HepG2 (cell line): ENCODE results near the gene FKBP10. TPM values are rescaled to one million over a fixed set of nuclear protein-coding genes. Genes with fewer than 3 reads are reported as not detected.

Source experiments
- FOSL1 ChIP-seq: sonication (generic); formaldehyde crosslinking; IDR thresholded peaks from 2 replicates; pipeline ENCODE4 v1.9.0; 2021; ENCODE audit warnings: missing genetic modification reagents, borderline replicate concordance
- GLI4 ChIP-seq: sonication (generic); formaldehyde crosslinking; IDR thresholded peaks from 2 replicates; pipeline ENCODE4 v1.5.1; 2020; ENCODE audit warnings: missing genetic modification reagents, mild to moderate bottlenecking, moderate library complexity, borderline replicate concordance
- GPN1 ChIP-seq: sonication (generic); formaldehyde crosslinking; IDR thresholded peaks from 2 replicates; pipeline ENCODE4 v1.5.1; 2020; ENCODE audit warnings: missing genetic modification reagents, borderline replicate concordance
- HIVEP1 ChIP-seq: sonication (generic); formaldehyde crosslinking; IDR thresholded peaks from 2 replicates; pipeline ENCODE4 v1.4.0; 2020; ENCODE audit warnings: mild to moderate bottlenecking, missing genetic modification reagents
- IKZF1 ChIP-seq: fragments of 450-650 bp; IDR thresholded peaks from 2 replicates; pipeline ENCODE4 v1.7.1; 2016
- ISL2 ChIP-seq: sonication (generic); formaldehyde crosslinking; IDR thresholded peaks from 2 replicates; pipeline ENCODE4 v1.5.0; 2020; ENCODE audit warnings: missing genetic modification reagents
- KDM2A ChIP-seq: sonication (generic); formaldehyde crosslinking; IDR thresholded peaks from 2 replicates; pipeline ENCODE4 v1.4.0; 2020; ENCODE audit warnings: low read depth, missing genetic modification reagents, borderline replicate concordance
- KDM5A ChIP-seq: fragments of 200-600 bp; sonication (generic); IDR thresholded peaks from 2 replicates; pipeline ENCODE4 v1.7.0; 2018; ENCODE audit warnings: antibody characterized with exemption, mild to moderate bottlenecking, low read length, borderline replicate concordance
- MTA3 ChIP-seq: sonication (generic); formaldehyde crosslinking; IDR thresholded peaks from 2 replicates; pipeline ENCODE4 v1.4.0; 2020; ENCODE audit warnings: missing genetic modification reagents
- MXI1 ChIP-seq: IDR thresholded peaks from 3 replicates; pipeline ENCODE4 v1.6.1; 2012; ENCODE audit warnings: low read depth, low read length, inconsistent platforms, borderline replicate concordance
- NR2F6 ChIP-seq, 2 experiments: IDR thresholded peaks; 2 replicates each; pipeline ENCODE4 v1.6.1; 2016; ENCODE audit warnings: antibody characterized with exemption in 1 of 2, mild to moderate bottlenecking in 1 of 2
- ONECUT2 ChIP-seq: sonication (generic); formaldehyde crosslinking; IDR thresholded peaks from 2 replicates; pipeline ENCODE4 v1.4.0; 2020; ENCODE audit warnings: missing genetic modification reagents
- TBX3 ChIP-seq: fragments of 450-650 bp; IDR thresholded peaks from 2 replicates; pipeline ENCODE4 v1.6.1; 2017; ENCODE audit warnings: antibody characterized with exemption, mild to moderate bottlenecking, inconsistent platforms, borderline replicate concordance
- ZNF333 ChIP-seq: sonication (generic); formaldehyde crosslinking; IDR thresholded peaks from 2 replicates; pipeline ENCODE4 v1.4.0; 2020; ENCODE audit warnings: mild to moderate bottlenecking, missing genetic modification reagents, borderline replicate concordance
- ZNF564 ChIP-seq: sonication (generic); formaldehyde crosslinking; IDR thresholded peaks from 2 replicates; pipeline ENCODE4 v1.8.1; 2023; ENCODE audit warnings: mild to moderate bottlenecking, missing genetic modification reagents
- ZNF644 ChIP-seq: IDR thresholded peaks from 2 replicates; pipeline ENCODE4 v1.6.1; 2016; ENCODE audit warnings: low read depth
- ZNF777 ChIP-seq: sonication (generic); formaldehyde crosslinking; IDR thresholded peaks from 2 replicates; pipeline ENCODE4 v1.4.0; 2020; ENCODE audit warnings: missing genetic modification reagents
- ZNF850 ChIP-seq: sonication (generic); formaldehyde crosslinking; conservative IDR thresholded peaks from 2 replicates; pipeline ENCODE4 v1.9.0; 2021; ENCODE audit warnings: mild to moderate bottlenecking, missing genetic modification reagents
- polyA plus RNA-seq, 8 experiments: library from polyadenylated mRNA; depleted of rRNA in 3 of 8; stranded (reverse) in 7 of 8; unstranded in 1 of 8; fragments of >200 nt; fragmentation: Illumina TruSeq in 4 of 8; extraction: Trizol in 4 of 8; gene quantifications; 2 replicates each; pipeline versions ENCODE4 v1.2.1 to v1.2.3, GENCODE V29; 2011 to 2016; ENCODE audit warnings: low read depth in 4 of 8, missing spikeins in 1 of 8, mixed read lengths in 1 of 8; ENCODE audit not compliant: insufficient read depth in 1 of 8
- total RNA-seq, 5 experiments: library from RNA; depleted of rRNA; stranded (reverse); fragments of >200 nt; fragmentation: Illumina TruSeq; extraction: Trizol; gene quantifications; 2 replicates each; pipeline ENCODE4 v1.2.3, GENCODE V29; 2016; ENCODE audit warnings: low read depth in 1 of 5
- TF ChIP-seq, protein P1 (sequence below): sonication (generic); formaldehyde crosslinking; IDR thresholded peaks from 2 replicates; pipeline ENCODE4 v1.8.1; 2023; ENCODE audit warnings: missing genetic modification reagents, inconsistent platforms, borderline replicate concordance
- TF ChIP-seq, protein P2 (sequence below): sonication (generic); formaldehyde crosslinking; IDR thresholded peaks from 2 replicates; pipeline ENCODE4 v1.9.0; 2021; ENCODE audit warnings: missing genetic modification reagents, mild to moderate bottlenecking, borderline replicate concordance
- TF ChIP-seq, protein P3 (sequence below): sonication (generic); formaldehyde crosslinking; IDR thresholded peaks from 2 replicates; pipeline ENCODE4 v1.4.0; 2020; ENCODE audit warnings: missing genetic modification reagents, borderline replicate concordance
- TF ChIP-seq, protein P4 (sequence below): sonication (generic); formaldehyde crosslinking; IDR thresholded peaks from 2 replicates; pipeline ENCODE4 v1.4.0; 2020; ENCODE audit warnings: mild to moderate bottlenecking, missing genetic modification reagents

The FKBP10 gene
- total and polyA plus RNA-seq, 2 of the 13 experiments (the other 11 are each of a cell fraction or from before 2014, with no cell fraction given): 149 to 573 TPM

DNA sequence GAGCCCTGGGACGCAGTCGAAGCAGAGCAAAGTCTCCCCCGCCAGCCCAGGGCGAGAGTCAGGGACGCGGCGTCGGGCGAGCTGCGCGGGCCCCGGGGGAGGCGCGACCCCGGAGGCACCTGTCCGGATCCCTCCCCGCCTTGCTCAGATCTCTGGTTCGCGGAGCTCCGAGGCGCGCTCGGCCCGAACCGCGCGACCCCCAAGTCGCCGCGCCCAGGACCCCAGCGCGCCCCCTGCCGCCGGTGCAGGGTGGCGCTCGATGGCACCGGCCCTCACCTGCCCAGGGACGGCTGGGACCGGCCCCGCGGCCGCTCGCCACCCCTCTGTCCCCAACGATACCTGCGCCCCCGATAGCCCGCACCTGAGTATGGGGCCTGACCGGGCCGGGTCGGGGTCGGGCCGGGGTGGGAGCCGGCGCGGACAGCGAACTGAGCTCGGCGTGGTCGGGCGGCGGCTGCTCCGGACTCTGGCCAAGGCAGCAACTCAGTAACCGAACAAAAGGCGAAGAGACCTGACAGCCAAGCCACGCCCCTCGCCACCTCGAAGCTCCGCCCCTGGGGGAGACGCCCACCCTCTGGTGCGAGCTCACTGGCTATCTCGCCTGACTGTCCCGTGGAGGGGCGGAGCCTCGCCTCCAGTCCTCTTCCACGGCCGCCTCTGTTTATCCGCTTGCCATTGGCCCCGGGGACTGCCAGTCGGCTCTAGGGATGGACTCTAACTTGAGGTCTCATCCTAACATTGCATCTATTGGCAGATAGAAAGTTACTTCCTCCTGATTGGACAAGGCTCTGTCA is 26.4 kb upstream of the FKBP10 start, which contains the start of gene JUP (continued):
- TF ChIP-seq, protein P1, sequence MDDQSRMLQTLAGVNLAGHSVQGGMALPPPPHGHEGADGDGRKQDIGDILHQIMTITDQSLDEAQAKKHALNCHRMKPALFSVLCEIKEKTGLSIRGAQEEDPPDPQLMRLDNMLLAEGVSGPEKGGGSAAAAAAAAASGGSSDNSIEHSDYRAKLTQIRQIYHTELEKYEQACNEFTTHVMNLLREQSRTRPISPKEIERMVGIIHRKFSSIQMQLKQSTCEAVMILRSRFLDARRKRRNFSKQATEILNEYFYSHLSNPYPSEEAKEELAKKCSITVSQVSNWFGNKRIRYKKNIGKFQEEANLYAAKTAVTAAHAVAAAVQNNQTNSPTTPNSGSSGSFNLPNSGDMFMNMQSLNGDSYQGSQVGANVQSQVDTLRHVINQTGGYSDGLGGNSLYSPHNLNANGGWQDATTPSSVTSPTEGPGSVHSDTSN (CRISPR knock-in tag): peak; percentile 97; the same call in 1 of the 2 replicates
- TF ChIP-seq GPN1 (CRISPR knock-in tag) (no peak; the same call in 1 of the 2 replicates), ZNF564 (CRISPR knock-in tag) (no peak), NR2F6 (IDR thresholded peaks at IDR 0.05) (no peak), NR2F6 (CRISPR knock-in tag; IDR thresholded peaks at IDR 0.05) (peak; percentile 15; the same call in 1 of the 2 replicates), KDM2A (CRISPR knock-in tag) (peak; percentile 72), ZNF777 (CRISPR knock-in tag) (peak; percentile 95), GLI4 (CRISPR knock-in tag) (peak; percentile 96), ZNF850 (CRISPR knock-in tag) (no peak; the same call in 1 of the 2 replicates), MTA3 (CRISPR knock-in tag) (no peak), ISL2 (CRISPR knock-in tag) (no peak), ZNF333 (CRISPR knock-in tag) (no peak), ONECUT2 (no peak), IKZF1 (no peak), MXI1 (peak; percentile 73; the same call in 1 of the 3 replicates), TBX3 (peak; percentile 46), HIVEP1 (CRISPR knock-in tag) (no peak), KDM5A (no peak), FOSL1 (CRISPR knock-in tag) (no peak), ZNF644 (no peak)
- TF ChIP-seq, protein P2, sequence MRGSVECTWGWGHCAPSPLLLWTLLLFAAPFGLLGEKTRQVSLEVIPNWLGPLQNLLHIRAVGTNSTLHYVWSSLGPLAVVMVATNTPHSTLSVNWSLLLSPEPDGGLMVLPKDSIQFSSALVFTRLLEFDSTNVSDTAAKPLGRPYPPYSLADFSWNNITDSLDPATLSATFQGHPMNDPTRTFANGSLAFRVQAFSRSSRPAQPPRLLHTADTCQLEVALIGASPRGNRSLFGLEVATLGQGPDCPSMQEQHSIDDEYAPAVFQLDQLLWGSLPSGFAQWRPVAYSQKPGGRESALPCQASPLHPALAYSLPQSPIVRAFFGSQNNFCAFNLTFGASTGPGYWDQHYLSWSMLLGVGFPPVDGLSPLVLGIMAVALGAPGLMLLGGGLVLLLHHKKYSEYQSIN (CRISPR knock-in tag): no peak
- TF ChIP-seq, protein P3, sequence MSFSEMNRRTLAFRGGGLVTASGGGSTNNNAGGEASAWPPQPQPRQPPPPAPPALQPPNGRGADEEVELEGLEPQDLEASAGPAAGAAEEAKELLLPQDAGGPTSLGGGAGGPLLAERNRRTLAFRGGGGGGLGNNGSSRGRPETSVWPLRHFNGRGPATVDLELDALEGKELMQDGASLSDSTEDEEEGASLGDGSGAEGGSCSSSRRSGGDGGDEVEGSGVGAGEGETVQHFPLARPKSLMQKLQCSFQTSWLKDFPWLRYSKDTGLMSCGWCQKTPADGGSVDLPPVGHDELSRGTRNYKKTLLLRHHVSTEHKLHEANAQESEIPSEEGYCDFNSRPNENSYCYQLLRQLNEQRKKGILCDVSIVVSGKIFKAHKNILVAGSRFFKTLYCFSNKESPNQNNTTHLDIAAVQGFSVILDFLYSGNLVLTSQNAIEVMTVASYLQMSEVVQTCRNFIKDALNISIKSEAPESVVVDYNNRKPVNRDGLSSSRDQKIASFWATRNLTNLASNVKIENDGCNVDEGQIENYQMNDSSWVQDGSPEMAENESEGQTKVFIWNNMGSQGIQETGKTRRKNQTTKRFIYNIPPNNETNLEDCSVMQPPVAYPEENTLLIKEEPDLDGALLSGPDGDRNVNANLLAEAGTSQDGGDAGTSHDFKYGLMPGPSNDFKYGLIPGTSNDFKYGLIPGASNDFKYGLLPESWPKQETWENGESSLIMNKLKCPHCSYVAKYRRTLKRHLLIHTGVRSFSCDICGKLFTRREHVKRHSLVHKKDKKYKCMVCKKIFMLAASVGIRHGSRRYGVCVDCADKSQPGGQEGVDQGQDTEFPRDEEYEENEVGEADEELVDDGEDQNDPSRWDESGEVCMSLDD (CRISPR knock-in tag): no peak; the same call in 1 of the 2 replicates
- TF ChIP-seq, protein P4, sequence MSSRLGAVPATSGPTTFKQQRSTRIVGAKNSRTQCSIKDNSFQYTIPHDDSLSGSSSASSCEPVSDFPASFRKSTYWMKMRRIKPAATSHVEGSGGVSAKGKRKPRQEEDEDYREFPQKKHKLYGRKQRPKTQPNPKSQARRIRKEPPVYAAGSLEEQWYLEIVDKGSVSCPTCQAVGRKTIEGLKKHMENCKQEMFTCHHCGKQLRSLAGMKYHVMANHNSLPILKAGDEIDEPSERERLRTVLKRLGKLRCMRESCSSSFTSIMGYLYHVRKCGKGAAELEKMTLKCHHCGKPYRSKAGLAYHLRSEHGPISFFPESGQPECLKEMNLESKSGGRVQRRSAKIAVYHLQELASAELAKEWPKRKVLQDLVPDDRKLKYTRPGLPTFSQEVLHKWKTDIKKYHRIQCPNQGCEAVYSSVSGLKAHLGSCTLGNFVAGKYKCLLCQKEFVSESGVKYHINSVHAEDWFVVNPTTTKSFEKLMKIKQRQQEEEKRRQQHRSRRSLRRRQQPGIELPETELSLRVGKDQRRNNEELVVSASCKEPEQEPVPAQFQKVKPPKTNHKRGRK: no peak
